ENCODE data around the gene NAT8L.

Gene NAT8L

GRCh38 chr4:2087170-2087569, 28.0 kb downstream of the NAT8L start:
- ChIA-PET CTCF (interaction anchor here (0.6 kb wide), 1 partner anchor 91 kb away, joined by 3 read pairs; no protein-coding TSS in a partner anchor), POLR2A (no interaction called here)
- DNase-seq (ENCODE audit: extremely low spot score) = no peak
- TF ChIP-seq CTCF (IDR thresholded peaks at IDR 0.05; ENCODE audit: control extremely low read depth, extremely low read depth, low read depth, missing control alignments) = no peak

GRCh38 chr4:2089222-2089621, 30.1 kb downstream of the NAT8L start:
- no peak for TF ChIP-seq CTCF (IDR thresholded peaks at IDR 0.05; ENCODE audit: control extremely low read depth, extremely low read depth, low read depth, missing control alignments)
- no peak for DNase-seq (ENCODE audit: extremely low spot score)
- CTCF ChIA-PET = no interaction called here
- POLR2A ChIA-PET = no interaction called here

- CTCF ChIA-PET = no interaction called here
- DNase-seq (ENCODE audit: extremely low spot score) = no peak
- POLR2A ChIA-PET = no interaction called here
Measured at GRCh38 chr4:2090642-2091041, 31.5 kb downstream of the NAT8L start.

GRCh38 chr4:2091990-2092668, 33.0 kb downstream of the NAT8L start:
- POLR2A ChIA-PET = no interaction called here
- DNase-seq (ENCODE audit: extremely low spot score) = no peak
- CTCF ChIA-PET = interaction anchor here (0.8 to 1.5 kb wide), 2 partner anchors 13 to 42 kb away, joined by 3 read pairs; no protein-coding TSS in a partner anchor
- no peak for TF ChIP-seq CTCF (IDR thresholded peaks at IDR 0.05; ENCODE audit: control extremely low read depth, extremely low read depth, low read depth, missing control alignments)

More at GRCh38 chr4:2090642-2091041, 31.5 kb downstream of the NAT8L start:
- no peak for TF ChIP-seq CTCF (IDR thresholded peaks at IDR 0.05; ENCODE audit: control extremely low read depth, extremely low read depth, low read depth, missing control alignments)

GRCh38 chr4:2092669-2093053, 33.5 kb downstream of the NAT8L start:
- ChIA-PET CTCF (interaction anchor here (0.8 to 1.5 kb wide), 3 partner anchors 13 to 42 kb away, joined by 3 read pairs; no protein-coding TSS in a partner anchor), POLR2A (no interaction called here)
- TF ChIP-seq CTCF (IDR thresholded peaks at IDR 0.05; ENCODE audit: control extremely low read depth, extremely low read depth, low read depth, missing control alignments) = no peak
- no peak for DNase-seq (ENCODE audit: extremely low spot score)

- ChIA-PET CTCF (interaction anchor here (1.2 kb wide), 1 partner anchor 13 kb away, joined by 3 read pairs; no protein-coding TSS in a partner anchor), POLR2A (no interaction called here)
- no peak for DNase-seq (ENCODE audit: extremely low spot score)
Measured at GRCh38 chr4:2093265-2093664, 34.1 kb downstream of the NAT8L start.

More at GRCh38 chr4:2093265-2093664, 34.1 kb downstream of the NAT8L start:
- TF ChIP-seq CTCF (IDR thresholded peaks at IDR 0.05; ENCODE audit: control extremely low read depth, extremely low read depth, low read depth, missing control alignments) = no peak

Data from GM10248 (cell line).